Nucleus accumbens (tissue), 56 donors: Measurements from ENCODE around the gene INKA1.
"Not testable (repeated sequence)": the region's sequence is repeated elsewhere in the genome, so short reads cannot be mapped to it uniquely, and the experiment has no call there.

Experiments used
- DNase-seq, 56 donors: peaks; one replicate each; lab custom pipeline; 2025; lab: John Stamatoyannopoulos, UW

INKA1 gene

DNA sequence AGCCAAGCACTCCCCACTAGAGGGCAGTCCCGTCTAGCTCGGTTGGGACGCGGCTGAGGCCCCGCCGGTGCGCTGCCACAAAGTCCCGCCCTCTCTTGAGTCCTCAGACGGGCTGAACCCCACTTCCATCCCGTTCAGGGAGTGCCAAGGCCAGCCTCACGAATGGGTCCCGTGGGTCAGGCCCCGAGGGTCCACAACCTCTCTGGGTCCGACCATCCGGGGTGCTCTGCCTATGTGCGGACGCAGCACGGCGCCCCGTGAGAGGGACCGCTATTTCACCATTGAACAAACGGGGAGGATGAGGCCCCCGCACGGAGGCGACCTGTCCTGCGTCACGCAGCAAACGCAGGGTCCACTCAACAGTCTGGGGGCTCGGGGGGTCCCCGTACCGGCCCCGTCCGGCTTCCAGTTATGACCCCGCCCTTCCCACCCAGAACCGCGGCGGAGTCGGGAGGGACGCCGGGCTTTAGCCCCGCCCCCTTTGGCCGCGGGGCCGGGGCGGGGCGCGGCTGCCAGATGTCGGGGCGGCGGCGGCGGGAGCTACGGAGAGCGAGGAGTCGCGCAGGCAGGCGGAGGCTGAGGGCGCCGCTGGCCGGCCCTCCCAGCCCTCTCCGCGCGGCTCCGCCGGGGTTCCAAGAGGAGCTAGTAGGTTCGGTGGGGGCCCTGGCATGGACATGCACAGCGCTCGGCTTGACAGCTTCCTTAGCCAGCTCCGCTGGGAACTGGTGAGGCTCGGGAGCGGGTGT, at the start of gene INKA1:
Gene INKA1, plus strand, starts transcription at position 543 of the 746 bp plus-strand sequence. Its CDS starts 132 bp downstream, at position 675.
- DNase-seq: peak in 55 of 56 donors; percentile 30 to 92 (median 76)

DNA sequence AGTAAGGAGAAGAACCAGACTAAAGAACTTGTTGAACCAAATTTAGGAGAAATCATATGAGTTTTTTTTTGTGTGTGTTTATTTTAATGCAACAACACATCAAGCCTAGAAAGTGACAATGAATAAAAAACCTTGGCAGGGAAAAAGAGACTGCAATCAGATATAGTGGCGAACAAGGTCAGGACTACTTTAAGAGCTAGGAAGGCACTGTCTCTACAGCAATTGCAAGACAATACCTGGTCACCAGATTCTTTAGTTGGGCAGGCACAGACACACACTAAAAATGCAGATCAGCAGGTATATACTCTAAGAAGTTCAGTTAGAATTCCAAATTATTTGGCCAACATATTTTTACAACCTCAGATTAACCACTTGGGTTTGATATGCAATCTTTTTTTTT, 48.5 kb upstream of the INKA1 start:
- no peak for DNase-seq

- no peak for DNase-seq
Measured at GRCh38 chr3:49756036-49756435, 47.0 kb upstream of the INKA1 start.

GRCh38 chr3:49757197-49757596, 45.9 kb upstream of the INKA1 start:
- no peak for DNase-seq

DNA sequence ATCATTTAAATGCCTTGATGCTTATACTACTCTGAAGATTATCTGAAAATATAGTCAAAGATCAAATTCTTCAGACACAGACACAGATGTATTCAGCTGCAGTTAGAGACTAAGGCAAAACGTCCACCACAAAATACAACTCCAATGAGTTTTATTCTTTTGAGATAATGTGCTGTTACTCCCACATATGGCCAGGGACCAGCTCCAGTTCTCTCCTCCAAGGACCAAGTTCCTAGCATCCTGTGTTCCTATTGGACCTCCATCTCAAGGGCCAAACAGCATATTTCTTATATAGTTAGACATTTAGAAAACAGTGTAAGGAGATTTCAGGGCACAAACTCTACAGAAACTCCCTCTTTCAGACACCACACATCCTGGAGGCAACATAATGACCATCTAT, 43.8 kb upstream of the INKA1 start:
- DNase-seq: no peak

- no peak for DNase-seq
Measured at GRCh38 chr3:49761661-49762060, 41.4 kb upstream of the INKA1 start.

DNA sequence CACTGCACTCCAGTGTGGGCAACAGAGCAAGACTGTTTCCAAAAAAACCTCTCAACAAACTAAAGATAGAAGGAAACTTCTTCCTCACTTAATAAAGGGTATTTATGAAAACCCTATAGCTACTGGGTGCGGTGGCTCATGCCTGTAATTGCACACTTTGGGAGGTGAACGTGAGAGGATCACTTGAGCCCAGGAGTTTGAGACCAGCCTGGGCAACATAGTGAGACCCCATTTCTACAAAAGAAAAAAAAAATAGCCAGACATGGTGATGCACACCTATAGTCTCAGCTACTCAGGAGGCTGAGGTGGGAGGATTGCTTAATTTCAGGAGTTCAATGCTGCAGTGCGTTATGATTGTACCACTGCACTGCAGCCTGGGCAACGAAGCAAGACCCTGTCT, 39.1 kb upstream of the INKA1 start:
- DNase-seq: no peak

GRCh38 chr3:49769286-49769915, 33.7 kb upstream of the INKA1 start:
- no peak for DNase-seq

GRCh38 chr3:49769926-49770325, 33.1 kb upstream of the INKA1 start:
- DNase-seq: no peak

DNA sequence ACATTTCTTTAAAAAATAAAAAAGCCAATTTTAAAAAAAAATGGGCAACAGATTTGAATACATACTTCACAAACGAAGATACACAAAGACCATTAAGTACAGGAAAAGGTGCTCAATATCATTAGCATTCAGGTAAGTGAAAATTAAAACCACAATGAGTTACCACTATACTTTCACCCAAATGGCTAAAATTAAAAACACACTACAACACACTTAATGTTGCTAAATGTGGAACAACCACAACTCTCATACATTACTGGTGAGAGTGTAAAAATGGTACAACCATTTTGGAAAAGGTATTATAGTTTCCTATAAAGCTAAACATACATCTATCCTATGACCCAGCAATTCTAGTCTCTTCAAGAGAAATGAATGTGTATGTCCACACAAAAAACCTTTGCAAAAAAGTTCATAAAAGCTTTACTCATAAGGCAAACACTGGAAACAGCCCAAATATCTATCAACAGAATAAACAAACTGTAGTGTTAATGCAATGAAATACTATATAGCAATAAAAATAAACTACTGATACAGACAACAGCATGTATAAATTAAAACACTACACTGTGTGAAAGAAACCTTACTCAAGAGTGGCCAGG, 31.6 kb upstream of the INKA1 start:
- no peak for DNase-seq

GRCh38 chr3:49772703-49773102, 30.4 kb upstream of the INKA1 start:
- DNase-seq: no peak

GRCh38 chr3:49775538-49775937, 27.5 kb upstream of the INKA1 start:
- peak in 37 of 56 donors; percentile 2 to 68 (median 34) for DNase-seq

DNA sequence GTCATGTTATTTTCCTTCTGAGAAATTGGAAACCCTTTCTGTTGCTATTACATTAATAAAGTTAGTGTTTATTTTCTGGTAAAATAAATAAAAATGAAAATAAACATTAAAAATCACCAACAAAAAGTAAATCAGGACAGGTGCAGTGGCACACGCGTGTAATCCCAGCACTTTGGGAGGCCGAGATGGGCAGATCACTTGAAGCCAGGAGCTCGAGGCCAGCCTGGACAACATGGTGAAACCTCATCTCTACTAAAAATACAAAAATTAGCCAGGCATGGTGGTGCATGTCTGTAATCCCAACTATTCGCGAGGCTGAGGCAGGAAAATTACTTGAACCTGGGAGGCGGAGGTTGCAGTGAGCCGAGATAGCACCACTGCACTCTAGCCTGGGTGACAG, 27.0 kb upstream of the INKA1 start:
- DNase-seq: not testable (repeated sequence)

- no peak for DNase-seq
Measured at GRCh38 chr3:49779358-49780079, 23.5 kb upstream of the INKA1 start.

- peak in 1 of 56 donors; percentile 10 for DNase-seq
Measured at GRCh38 chr3:49780080-49780974, 22.7 kb upstream of the INKA1 start.

- DNase-seq: not testable (repeated sequence)
Measured at GRCh38 chr3:49780975-49781365, 22.1 kb upstream of the INKA1 start.

DNA sequence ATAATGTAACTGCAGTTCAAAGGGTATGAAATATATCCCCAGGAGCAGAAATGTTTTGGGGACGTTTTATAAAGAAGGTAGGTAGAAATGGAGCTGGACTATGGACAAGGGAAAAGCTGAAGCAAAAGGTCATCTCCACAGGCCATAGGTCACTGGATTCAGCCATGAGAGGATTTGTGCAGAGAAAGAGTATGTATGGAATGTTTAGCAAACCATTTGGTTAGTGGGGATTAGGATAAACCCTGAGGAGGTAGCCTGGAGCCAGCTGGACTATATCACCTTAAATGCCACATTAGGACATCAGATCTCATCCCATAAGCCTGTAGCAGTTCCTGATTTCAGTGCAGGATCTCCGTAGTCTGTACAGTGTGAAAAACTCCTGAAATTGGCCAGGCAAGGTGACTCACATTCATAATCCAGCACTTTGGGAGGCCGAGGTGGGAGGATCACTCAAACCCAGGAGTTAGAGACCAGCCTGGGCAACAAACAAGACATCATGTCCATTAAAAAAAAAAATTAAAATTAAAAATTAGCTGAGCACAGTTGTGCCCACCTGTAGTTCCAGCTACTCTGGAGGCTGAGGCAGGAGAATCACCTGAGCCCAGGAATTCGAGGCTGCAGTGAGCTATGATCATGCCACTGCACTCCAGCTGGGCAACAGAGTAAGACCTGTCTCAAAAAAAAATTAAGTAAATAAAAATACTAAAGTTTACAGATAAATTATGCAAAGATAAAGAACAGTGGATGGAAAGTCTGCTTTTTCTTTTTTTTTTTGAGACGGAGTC, 21.5 kb upstream of the INKA1 start:
- no peak for DNase-seq

DNA sequence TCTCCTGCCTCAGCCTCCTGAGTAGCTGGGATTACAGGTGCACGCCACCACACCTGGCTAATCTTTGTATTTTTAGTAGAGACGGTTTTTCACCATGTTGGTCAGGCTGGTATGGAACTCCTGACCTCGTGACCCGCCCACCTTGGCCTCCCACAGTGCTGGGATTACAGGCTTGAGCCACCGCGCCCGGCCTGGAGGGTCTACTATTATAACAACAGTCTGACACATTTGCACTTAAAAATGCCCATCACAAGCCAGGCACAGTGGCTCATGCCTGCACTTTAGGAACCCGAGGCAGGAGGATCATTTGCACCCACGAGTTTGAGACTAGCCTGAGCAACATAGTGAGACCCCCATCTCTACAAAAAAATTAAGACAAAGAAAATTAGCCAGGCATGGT, 20.8 kb upstream of the INKA1 start:
- not testable (repeated sequence) for DNase-seq
